D721Med (cell line): ENCODE data around the gene ATP6V0B.

Source experiments
- DNase-seq: peaks from one replicate; pipeline ENCODE4 v3.0.0; 2011; ENCODE audit warnings: low spot score; ENCODE audit not compliant: insufficient read length
- FAIRE-seq: peaks from 2 replicates; lab custom pipeline; 2011; peaks lifted over from hg19 to GRCh38; lab: Jason Lieb, UNC
- CTCF ChIP-seq: IDR thresholded peaks from 2 replicates; pipeline ENCODE4 v1.5.1; 2012; ENCODE audit warnings: mild to moderate bottlenecking, control low read depth; ENCODE audit not compliant: insufficient read depth; ENCODE audit errors: missing control alignments

The ATP6V0B gene

DNA sequence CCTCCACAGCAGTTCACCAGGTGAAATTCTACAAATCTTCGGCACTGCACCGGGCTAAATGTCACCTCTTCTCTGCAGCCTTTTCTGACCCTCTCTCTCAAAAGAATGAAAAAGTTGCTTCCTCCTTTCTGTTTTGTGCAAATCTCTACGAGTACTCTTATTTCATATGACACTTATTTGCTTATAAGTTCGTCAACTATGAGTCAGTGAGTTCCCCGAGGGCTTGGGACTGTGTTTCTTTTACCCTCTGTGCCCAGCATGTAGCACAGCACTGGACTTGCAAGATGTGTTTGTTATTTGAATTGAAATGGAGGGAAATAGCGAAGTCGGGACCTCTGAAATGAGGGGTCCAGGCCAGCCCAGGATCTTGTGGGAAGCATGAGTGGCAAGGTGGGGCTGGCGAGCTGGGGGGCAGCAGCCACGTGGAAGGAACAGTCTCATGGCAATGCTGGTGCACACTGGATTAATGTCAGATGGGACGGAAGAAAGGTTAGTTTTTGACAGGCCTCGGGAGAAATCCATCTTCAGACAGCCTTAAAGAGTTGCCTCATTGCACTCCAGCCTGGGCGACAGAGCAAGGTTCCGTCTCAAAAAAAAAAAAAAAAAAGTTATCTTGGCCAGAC is 50.3 kb downstream of the ATP6V0B start:
- DNase-seq = no peak
- TF ChIP-seq CTCF = no peak
- no peak for FAIRE-seq

- FAIRE-seq (no peak), DNase-seq (no peak)
- no peak for TF ChIP-seq CTCF
Measured at GRCh38 chr1:44025816-44026215, 51.1 kb downstream of the ATP6V0B start.

DNA sequence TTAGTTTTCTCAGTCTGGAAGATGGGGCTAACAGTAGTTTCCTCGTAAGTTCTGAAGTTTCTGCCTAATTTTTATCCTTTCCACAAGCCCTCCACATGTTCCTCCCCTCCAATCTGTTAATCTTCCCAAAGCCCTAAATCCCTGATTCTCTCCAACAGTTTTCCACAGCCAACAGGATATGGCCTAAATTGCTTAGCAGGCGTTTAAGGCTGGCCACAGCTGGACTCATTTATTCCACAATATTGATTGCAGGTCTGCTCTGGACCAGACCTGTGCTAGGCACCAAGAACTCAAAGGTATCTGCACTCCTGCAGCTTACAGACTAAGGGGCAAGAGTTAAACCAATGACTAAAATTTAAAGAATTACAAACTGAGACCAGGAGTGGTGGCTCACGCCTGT is 52.6 kb downstream of the ATP6V0B start:
- TF ChIP-seq CTCF = no peak
- FAIRE-seq (no peak), DNase-seq (no peak)
